PC-3 (cell line): ENCODE measurements around the gene TFF3. TPM values are rescaled to one million over a fixed set of nuclear protein-coding genes. Genes with fewer than 3 reads are reported as not detected.

ENCODE experiments used
- ATAC-seq: fragments of 200-7000 bp; cut with Tn5 transposase; 2 replicates; pipeline ENCODE4 v1.9.1; 2020; ENCODE audit warnings: mild to moderate bottlenecking, moderate library complexity
- BruUV-seq: library from RNA; stranded (reverse); fragments of 400-500 nt; replicated peaks from 2 replicates; lab custom pipeline; 2021; lab: Mats Ljungman, UMichigan
- CTCF ChIA-PET: fragments of 300-600 bp; sonication (Branson Sonifier 250); formaldehyde crosslinking; loops from one replicate; lab custom pipeline; 2022; ENCODE audit warnings: antibody characterized with exemption; lab: Charles Lee
- POLR2A ChIA-PET: fragments of 300-600 bp; sonication (Branson Sonifier 250); formaldehyde crosslinking; loops from one replicate; lab custom pipeline; 2022; ENCODE audit warnings: antibody characterized with exemption; ENCODE audit not compliant: unreplicated experiment; lab: Charles Lee
- DNase-seq: peaks from one replicate; pipeline ENCODE4 v3.0.0-alpha.2; 2015
- H2AFZ ChIP-seq: fragments of 300-600 bp; sonication (generic); 2 replicates; pipeline ENCODE4 v1.6.0; 2016; ENCODE audit warnings: antibody characterized with exemption, low read length
- H3F3A ChIP-seq: fragments of 300-600 bp; sonication (generic); one replicate; pipeline ENCODE4 v1.6.0; 2017; ENCODE audit warnings: antibody characterized with exemption, low read length, control low read depth, mild to moderate bottlenecking; ENCODE audit not compliant: unreplicated experiment
- H3K27ac ChIP-seq: fragments of 300-600 bp; sonication (generic); 2 replicates; pipeline ENCODE4 v1.5.1; 2016; ENCODE audit warnings: mild to moderate bottlenecking, low read length
- H3K27me3 ChIP-seq: fragments of 300-600 bp; sonication (generic); 2 replicates; pipeline ENCODE4 v1.6.1; 2016; ENCODE audit warnings: low read length, mixed read lengths
- H3K36me3 ChIP-seq: fragments of 300-600 bp; sonication (generic); 2 replicates; pipeline ENCODE4 v1.6.1; 2016; ENCODE audit warnings: low read depth, mixed run types, low read length, mixed read lengths
- H3K4me1 ChIP-seq: fragments of 300-600 bp; sonication (generic); 2 replicates; pipeline ENCODE4 v1.5.1; 2016; ENCODE audit warnings: low read length; ENCODE audit not compliant: insufficient read depth
- H3K4me2 ChIP-seq: fragments of 300-600 bp; sonication (generic); 2 replicates; pipeline ENCODE4 v1.6.0; 2016; ENCODE audit warnings: low read length
- H3K4me3 ChIP-seq: fragments of 300-600 bp; sonication (generic); 2 replicates; pipeline ENCODE4 v1.5.1; 2016; ENCODE audit warnings: mild to moderate bottlenecking, low read length, mixed read lengths
- H3K79me2 ChIP-seq: fragments of 300-600 bp; sonication (generic); 2 replicates; pipeline ENCODE4 v1.6.1; 2017; ENCODE audit warnings: low read length, mixed read lengths
- H3K9ac ChIP-seq: fragments of 300-600 bp; sonication (generic); 2 replicates; pipeline ENCODE4 v1.6.0; 2016; ENCODE audit warnings: mild to moderate bottlenecking, low read length
- H3K9me2 ChIP-seq: fragments of 300-600 bp; sonication (generic); replicated peaks from 2 replicates; pipeline ENCODE4 v1.6.1; 2016; ENCODE audit warnings: mixed run types, low read length, mixed read lengths
- H3K9me3 ChIP-seq: fragments of 300-600 bp; sonication (generic); 2 replicates; pipeline ENCODE4 v1.6.1; 2016; ENCODE audit warnings: low read length, mixed read lengths
- H4K20me1 ChIP-seq: fragments of 300-600 bp; sonication (generic); 2 replicates; pipeline ENCODE4 v1.6.1; 2016; ENCODE audit warnings: low read length, mixed read lengths
- EZH2 ChIP-seq: fragments of 300-600 bp; sonication (generic); IDR thresholded peaks from one replicate; pipeline ENCODE4 v1.6.1; 2017; ENCODE audit warnings: antibody characterized with exemption, mild to moderate bottlenecking, low read length; ENCODE audit not compliant: unreplicated experiment
- EZH2phosphoT487 ChIP-seq: fragments of 300-600 bp; sonication (generic); IDR thresholded peaks from 2 replicates; pipeline ENCODE4 v1.6.1; 2018; ENCODE audit warnings: mild to moderate bottlenecking, antibody characterized with exemption, low read length, borderline replicate concordance
- intact Hi-C: fragments of 100-400 bp; cut with micrococcal nuclease; formaldehyde crosslinking; loops from 2 replicates; pipeline ENCODE4 v1.9.0; 2023
- total RNA-seq: library from RNA; depleted of rRNA; stranded (reverse); fragments of >200 nt; gene quantifications from 2 replicates; pipeline ENCODE4 v1.2.3, GENCODE V29; 2014
- TF ChIP-seq, protein P1 (sequence below): fragments of 300-600 bp; sonication (generic); conservative IDR thresholded peaks from 2 replicates; pipeline ENCODE4 v1.5.1; 2017; ENCODE audit warnings: antibody characterized with exemption, low read depth, mild to moderate bottlenecking, low read length

Gene TFF3
- total RNA-seq, 1 experiment from 2014 or later, result 2.8 TPM

DNA sequence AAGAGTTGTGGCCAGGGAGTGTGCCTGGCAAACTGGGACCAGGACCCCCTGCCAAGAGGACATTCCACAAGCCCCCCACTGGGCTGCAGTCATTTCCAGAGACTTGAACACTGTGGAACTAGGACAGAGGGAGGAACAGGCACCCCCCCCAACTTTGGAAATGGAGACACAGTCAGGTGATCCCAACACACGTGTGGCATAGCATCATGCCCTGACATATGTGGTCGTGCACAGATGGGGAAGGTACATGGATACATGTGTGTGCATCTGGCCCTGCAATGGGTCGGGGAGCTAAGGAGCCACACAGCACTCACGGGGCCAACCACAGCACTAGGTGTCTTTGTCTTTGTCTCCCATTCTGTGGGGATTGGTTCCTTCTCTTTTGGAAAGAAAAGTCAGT lies 6.6 kb upstream of the TFF3 start:
- H3K27ac ChIP-seq, result no peak overlapping the region
- no peaks in the 10 kb centered on the region for H4K20me1 ChIP-seq
- DNase-seq (no peak), ATAC-seq (no peak)
- H3K4me3 ChIP-seq, result no peak overlapping the region
- no peak overlapping the region for H3K4me2 ChIP-seq
- no peaks in the 10 kb centered on the region for H3K9me2 ChIP-seq
- no peak overlapping the region for H2AFZ ChIP-seq
- ChIA-PET POLR2A (no interaction called here), CTCF (interaction anchor here (0.7 kb wide), 1 partner anchor 257 kb away, joined by 4 read pairs; no protein-coding TSS in a partner anchor)
- no peaks in the 10 kb centered on the region for H3K79me2 ChIP-seq
- intact Hi-C loops, result no loop called here
- TF ChIP-seq, protein P1, sequence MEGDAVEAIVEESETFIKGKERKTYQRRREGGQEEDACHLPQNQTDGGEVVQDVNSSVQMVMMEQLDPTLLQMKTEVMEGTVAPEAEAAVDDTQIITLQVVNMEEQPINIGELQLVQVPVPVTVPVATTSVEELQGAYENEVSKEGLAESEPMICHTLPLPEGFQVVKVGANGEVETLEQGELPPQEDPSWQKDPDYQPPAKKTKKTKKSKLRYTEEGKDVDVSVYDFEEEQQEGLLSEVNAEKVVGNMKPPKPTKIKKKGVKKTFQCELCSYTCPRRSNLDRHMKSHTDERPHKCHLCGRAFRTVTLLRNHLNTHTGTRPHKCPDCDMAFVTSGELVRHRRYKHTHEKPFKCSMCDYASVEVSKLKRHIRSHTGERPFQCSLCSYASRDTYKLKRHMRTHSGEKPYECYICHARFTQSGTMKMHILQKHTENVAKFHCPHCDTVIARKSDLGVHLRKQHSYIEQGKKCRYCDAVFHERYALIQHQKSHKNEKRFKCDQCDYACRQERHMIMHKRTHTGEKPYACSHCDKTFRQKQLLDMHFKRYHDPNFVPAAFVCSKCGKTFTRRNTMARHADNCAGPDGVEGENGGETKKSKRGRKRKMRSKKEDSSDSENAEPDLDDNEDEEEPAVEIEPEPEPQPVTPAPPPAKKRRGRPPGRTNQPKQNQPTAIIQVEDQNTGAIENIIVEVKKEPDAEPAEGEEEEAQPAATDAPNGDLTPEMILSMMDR, result no peak
- no peak for TF ChIP-seq EZH2
- no peak for TF ChIP-seq EZH2phosphoT487
- BruUV-seq, result no TSS peak
- H3K4me1 ChIP-seq, result no peaks in the 10 kb centered on the region
- no peaks in the 10 kb centered on the region for H3F3A ChIP-seq
- peaks cover 22% of the 10 kb centered on the region for H3K27me3 ChIP-seq
- H3K9ac ChIP-seq, result no peak overlapping the region
- H3K9me3 ChIP-seq, result no peaks in the 10 kb centered on the region
- no peaks in the 10 kb centered on the region for H3K36me3 ChIP-seq

DNA sequence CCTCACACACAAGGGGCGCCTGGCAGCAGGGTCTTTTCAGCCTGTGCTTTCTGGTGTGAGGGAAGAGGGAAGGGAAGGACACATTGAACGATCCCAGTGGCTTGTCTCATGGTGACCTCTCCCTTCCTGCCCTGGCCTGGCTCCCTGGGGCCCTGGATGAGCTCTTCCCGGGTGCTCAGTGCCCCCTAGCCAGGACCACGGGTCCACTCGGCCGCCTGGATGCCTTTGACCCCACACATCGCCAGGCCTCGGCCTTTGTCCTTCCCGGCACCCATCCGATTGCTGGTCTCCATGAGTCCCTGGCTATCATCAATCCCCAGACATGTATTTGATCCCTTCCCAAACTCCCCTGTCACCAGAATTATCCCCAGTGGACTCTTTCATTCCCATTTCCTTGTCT lies 6.0 kb upstream of the TFF3 start:
- no peaks in the 10 kb centered on the region for H3K9me2 ChIP-seq
- H3K9ac ChIP-seq, result no peak overlapping the region
- no peaks in the 10 kb centered on the region for H3K36me3 ChIP-seq
- no peaks in the 10 kb centered on the region for H3K79me2 ChIP-seq
- no peaks in the 10 kb centered on the region for H3K4me1 ChIP-seq
- no peak overlapping the region for H3K4me2 ChIP-seq
- intact Hi-C loops, result no loop called here
- CTCF ChIA-PET, result no interaction called here
- H3K27me3 ChIP-seq, result peaks cover 22% of the 10 kb centered on the region
- POLR2A ChIA-PET, result no interaction called here
- H3K27ac ChIP-seq, result no peak overlapping the region
- TF ChIP-seq, protein P1, result no peak
- TF ChIP-seq EZH2phosphoT487 (no peak), EZH2 (no peak)
- ATAC-seq (no peak), DNase-seq (no peak)
- H2AFZ ChIP-seq, result no peak overlapping the region
- no peaks in the 10 kb centered on the region for H3F3A ChIP-seq
- H3K9me3 ChIP-seq, result no peaks in the 10 kb centered on the region
- BruUV-seq, result no TSS peak
- no peaks in the 10 kb centered on the region for H4K20me1 ChIP-seq
- no peak overlapping the region for H3K4me3 ChIP-seq

DNA sequence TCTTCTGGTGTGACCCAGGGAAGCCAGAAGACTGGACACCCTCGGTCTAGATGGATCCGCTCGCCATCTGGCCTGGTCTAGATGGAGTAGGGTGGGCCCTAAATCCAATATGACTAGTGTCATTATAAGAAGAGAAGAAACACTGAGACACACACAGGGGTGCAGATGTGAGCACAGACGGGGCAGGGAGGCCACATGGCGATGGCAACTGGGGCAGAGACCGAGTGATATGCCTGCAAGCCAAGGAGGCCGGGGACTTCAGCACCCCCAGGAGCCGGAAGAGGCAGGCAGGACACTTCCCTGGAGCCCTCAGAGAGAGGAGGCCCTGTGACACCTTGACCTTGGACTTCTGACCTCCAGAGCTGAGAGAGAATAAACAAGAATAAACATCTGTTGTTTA lies 5.6 kb upstream of the TFF3 start:
- Histone ChIP-seq H3K4me1 (no peaks in the 10 kb centered on the region), H3K9me3 (no peaks in the 10 kb centered on the region), H3K9ac (no peak overlapping the region), H3K4me3 (no peak overlapping the region), H3K9me2 (no peaks in the 10 kb centered on the region), H2AFZ (no peak overlapping the region), H4K20me1 (no peaks in the 10 kb centered on the region), H3K4me2 (no peak overlapping the region), H3F3A (no peaks in the 10 kb centered on the region), H3K27me3 (peaks cover 19% of the 10 kb centered on the region), H3K79me2 (no peaks in the 10 kb centered on the region), H3K36me3 (no peaks in the 10 kb centered on the region), H3K27ac (no peak overlapping the region)
- intact Hi-C loops, result no loop called here
- no peak for ATAC-seq
- no peak for DNase-seq
- ChIA-PET POLR2A (no interaction called here), CTCF (no interaction called here)
- no peak for TF ChIP-seq EZH2
- TF ChIP-seq, protein P1, result no peak
- no peak for TF ChIP-seq EZH2phosphoT487
- BruUV-seq, result no TSS peak
